Testis (tissue), 2 donors: Measurements from ENCODE around the gene NPTX2.

Source experiments
- POLR2A ChIP-seq: fragments of 450-650 bp; IDR thresholded peaks from one replicate; pipeline ENCODE4 v1.6.1; 2017; ENCODE audit warnings: antibody characterized with exemption, mild to moderate bottlenecking, moderate library complexity
- TF ChIP-seq, protein P1 (sequence below), 3 experiments: fragments of 450-650 bp in 2 of 3; fragments of 200-600 bp in 1 of 3; sonication (generic) in 1 of 3; IDR thresholded peaks; one replicate each; pipeline ENCODE4 v1.5.1; 2016 to 2019; ENCODE audit warnings: antibody characterized with exemption in 3 of 3, mild to moderate bottlenecking in 2 of 3, moderate library complexity in 1 of 3

DNA sequence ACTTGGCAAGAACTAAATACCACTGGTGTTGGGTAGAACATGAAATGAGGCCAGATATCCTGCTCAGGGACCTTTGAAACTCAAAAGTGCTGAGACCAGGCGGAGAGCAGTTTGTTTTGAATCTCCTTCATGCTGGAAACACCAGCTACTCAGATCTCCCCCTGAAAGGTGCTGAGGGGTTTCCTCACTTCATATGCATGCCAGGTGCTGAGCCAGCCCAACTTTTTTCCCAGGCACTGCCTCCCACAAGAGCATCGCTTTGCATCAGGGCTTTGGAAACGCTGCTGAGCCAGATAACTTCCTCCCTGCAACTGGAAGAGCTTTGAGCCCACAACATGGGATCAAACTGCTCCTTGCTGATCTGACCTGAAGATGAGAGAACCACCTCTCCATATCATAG lies 13.7 kb downstream of the NPTX2 start:
- TF ChIP-seq POLR2A = no peak
- TF ChIP-seq, protein P1, sequence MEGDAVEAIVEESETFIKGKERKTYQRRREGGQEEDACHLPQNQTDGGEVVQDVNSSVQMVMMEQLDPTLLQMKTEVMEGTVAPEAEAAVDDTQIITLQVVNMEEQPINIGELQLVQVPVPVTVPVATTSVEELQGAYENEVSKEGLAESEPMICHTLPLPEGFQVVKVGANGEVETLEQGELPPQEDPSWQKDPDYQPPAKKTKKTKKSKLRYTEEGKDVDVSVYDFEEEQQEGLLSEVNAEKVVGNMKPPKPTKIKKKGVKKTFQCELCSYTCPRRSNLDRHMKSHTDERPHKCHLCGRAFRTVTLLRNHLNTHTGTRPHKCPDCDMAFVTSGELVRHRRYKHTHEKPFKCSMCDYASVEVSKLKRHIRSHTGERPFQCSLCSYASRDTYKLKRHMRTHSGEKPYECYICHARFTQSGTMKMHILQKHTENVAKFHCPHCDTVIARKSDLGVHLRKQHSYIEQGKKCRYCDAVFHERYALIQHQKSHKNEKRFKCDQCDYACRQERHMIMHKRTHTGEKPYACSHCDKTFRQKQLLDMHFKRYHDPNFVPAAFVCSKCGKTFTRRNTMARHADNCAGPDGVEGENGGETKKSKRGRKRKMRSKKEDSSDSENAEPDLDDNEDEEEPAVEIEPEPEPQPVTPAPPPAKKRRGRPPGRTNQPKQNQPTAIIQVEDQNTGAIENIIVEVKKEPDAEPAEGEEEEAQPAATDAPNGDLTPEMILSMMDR (IDR thresholded peaks at IDR 0.05) = no peak
